ENCODE data around the gene JAZF1.

GRCh38 chr7:28176174-28176573, 4.4 kb downstream of the JAZF1 start:
- TF ChIP-seq CTCF (IDR thresholded peaks at IDR 0.05) (no peak), POLR2A (IDR thresholded peaks at IDR 0.05) (no peak)
